ENCODE data around the gene CENPC.
A peak's percentile ranks its signal among the peaks of the same experiment; 100 is the strongest.

The CENPC gene

DNA sequence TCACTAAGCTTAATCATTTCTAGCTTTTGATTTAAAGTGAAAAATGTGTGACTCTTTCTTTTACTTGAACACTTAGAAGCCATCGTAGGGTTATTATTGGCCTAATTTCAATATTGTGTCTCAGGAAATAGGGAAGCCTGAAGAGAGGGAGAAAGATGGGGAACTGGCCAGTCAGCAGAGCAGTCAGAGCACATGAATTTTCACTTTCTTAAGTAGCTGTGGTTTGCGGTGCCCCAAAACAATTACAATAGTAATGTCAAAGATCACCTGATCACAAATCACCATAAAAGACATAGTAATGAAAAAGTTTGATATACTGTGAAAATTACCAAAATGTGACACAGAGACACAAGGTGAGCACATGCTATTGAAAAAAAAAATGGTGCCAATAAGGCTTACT is 45.5 kb downstream of the CENPC start:
- in situ Hi-C loops (cut with HindIII; ENCODE audit: low sequenced_read_pairs): no loop called here
- no peak for DNase-seq (ENCODE audit: low read depth)
- TF ChIP-seq, protein P1, sequence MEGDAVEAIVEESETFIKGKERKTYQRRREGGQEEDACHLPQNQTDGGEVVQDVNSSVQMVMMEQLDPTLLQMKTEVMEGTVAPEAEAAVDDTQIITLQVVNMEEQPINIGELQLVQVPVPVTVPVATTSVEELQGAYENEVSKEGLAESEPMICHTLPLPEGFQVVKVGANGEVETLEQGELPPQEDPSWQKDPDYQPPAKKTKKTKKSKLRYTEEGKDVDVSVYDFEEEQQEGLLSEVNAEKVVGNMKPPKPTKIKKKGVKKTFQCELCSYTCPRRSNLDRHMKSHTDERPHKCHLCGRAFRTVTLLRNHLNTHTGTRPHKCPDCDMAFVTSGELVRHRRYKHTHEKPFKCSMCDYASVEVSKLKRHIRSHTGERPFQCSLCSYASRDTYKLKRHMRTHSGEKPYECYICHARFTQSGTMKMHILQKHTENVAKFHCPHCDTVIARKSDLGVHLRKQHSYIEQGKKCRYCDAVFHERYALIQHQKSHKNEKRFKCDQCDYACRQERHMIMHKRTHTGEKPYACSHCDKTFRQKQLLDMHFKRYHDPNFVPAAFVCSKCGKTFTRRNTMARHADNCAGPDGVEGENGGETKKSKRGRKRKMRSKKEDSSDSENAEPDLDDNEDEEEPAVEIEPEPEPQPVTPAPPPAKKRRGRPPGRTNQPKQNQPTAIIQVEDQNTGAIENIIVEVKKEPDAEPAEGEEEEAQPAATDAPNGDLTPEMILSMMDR (IDR thresholded peaks at IDR 0.05; ENCODE audit: low read depth, low read length, missing control alignments): no peak
- no peak overlapping the region for H3K4me3 ChIP-seq (ENCODE audit: low read depth, low read length)

DNA sequence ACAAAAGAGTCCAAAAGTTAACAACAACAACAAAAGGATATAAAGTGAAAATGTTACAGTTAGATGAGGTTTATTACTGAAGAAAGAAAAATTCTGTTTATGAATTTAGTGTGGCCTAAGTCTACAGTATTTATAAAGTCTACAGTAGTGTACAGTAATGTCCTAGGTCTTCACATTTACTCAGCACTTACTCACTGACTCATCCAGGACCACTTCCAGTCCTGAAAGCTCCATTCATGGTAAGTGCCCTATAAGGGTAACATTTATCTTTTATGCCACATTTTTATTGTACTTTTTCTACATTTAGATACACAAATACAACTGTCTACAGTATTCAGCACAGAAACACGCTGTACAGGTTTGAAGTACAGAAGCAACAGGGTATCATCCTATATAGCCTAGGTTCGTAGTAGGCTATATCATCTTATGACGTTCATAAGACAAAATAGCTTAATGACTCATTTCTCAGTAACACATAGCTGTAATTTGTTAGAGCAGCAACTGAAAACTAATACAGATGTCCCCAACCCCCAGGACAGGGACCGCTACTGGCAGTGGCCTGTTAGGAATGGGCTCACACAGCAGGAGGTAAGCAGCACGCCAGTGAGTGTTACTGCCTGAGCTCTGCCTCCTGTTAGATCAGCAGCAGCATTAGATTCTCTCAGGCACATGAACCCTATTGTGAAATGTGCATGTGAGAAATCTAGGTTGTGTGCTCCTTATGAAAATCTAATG is 61.3 kb downstream of the CENPC start:
- DNase-seq (ENCODE audit: low read depth): peak; percentile 6
- TF ChIP-seq, protein P1 (IDR thresholded peaks at IDR 0.05; ENCODE audit: low read depth, low read length, missing control alignments): no peak
- in situ Hi-C loops (cut with HindIII; ENCODE audit: low sequenced_read_pairs): no loop called here
- H3K4me3 ChIP-seq (ENCODE audit: low read depth, low read length): no peak overlapping the region

DNA sequence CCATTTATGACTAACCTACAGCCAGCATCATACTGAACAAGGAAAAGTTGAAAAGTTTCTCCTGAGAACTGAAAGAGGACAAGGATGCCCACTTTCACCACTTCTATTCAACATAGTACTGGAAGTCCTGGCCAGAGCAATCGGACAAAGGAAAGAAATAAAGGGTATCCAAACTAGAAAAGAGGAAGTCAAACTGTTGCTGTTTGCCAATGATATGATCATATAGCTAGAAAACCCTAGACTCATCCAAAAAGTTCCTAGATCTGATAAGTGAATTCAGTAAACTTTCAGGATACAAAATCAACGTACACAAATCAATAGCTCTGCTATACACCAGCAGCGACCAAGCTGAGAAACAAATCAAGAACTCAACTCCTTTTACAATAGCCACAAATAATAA is 64.5 kb downstream of the CENPC start:
- in situ Hi-C loops (cut with HindIII; ENCODE audit: low sequenced_read_pairs): no loop called here
- TF ChIP-seq, protein P1 (IDR thresholded peaks at IDR 0.05; ENCODE audit: low read depth, low read length, missing control alignments): no peak
- DNase-seq (ENCODE audit: low read depth): no peak
- no peak overlapping the region for H3K4me3 ChIP-seq (ENCODE audit: low read depth, low read length)

DNA sequence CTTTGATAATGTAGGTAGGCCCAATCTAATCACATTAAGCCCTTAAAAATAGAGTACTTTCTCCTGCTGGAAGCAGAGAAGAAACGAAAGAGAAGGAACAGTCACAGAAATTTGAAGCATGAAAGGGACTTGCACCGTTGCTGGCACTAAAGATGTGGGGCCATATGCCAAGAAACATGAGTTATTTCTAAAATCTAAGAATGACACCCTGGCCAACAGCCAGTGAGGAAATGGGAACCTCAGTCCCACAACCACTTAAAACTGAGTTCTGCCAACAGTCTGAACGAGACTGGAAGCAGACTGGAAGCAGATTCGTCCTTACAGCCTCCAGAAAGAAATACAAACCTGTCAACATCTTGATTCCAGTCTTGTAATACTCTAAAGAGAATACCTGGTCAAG is 70.1 kb downstream of the CENPC start:
- no peak overlapping the region for H3K4me3 ChIP-seq (ENCODE audit: low read depth, low read length)
- no peak for DNase-seq (ENCODE audit: low read depth)
- TF ChIP-seq, protein P1 (IDR thresholded peaks at IDR 0.05; ENCODE audit: low read depth, low read length, missing control alignments): no peak
- in situ Hi-C loops (cut with HindIII; ENCODE audit: low sequenced_read_pairs): no loop called here

DNA sequence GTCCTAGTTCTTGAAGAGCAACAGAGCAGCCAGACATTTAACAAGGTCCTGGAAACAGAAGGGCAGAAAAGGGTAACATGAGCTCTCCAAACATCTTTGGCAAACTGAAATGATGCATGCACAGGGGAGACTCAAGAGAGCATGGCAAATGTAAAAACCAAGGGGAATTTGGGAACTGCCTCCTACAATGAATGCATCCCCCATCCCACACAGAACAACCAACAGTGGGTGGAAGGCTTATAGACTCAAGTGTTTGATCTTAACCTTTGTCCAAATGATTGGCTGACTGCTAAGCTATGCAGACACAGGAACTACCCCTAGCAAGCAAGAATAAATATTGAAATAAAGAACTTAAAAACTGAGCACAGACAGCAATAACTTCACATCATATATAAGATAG is 74.4 kb downstream of the CENPC start:
- TF ChIP-seq, protein P1 (IDR thresholded peaks at IDR 0.05; ENCODE audit: low read depth, low read length, missing control alignments): no peak
- no peak for DNase-seq (ENCODE audit: low read depth)
- H3K4me3 ChIP-seq (ENCODE audit: low read depth, low read length): no peak overlapping the region
- in situ Hi-C loops (cut with HindIII; ENCODE audit: low sequenced_read_pairs): no loop called here

DNA sequence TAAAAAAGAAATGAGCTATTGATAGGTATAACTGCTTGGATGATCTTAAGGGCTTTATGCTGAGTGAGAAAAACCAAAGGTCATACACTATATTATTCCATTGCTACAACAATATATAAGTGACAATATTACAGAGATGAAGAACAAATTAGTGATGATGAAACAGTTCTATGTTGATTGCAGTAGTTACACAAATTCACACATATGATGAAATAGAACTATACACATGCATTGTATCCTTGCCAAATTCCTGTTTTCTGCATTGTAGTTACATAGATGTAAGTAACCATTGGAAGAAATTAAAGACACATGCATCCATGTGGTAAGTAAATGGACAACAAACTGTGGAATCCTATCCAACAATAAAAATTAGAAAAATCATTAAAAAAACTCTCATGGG is 76.5 kb downstream of the CENPC start:
- no peak overlapping the region for H3K4me3 ChIP-seq (ENCODE audit: low read depth, low read length)
- TF ChIP-seq, protein P1 (IDR thresholded peaks at IDR 0.05; ENCODE audit: low read depth, low read length, missing control alignments): no peak
- in situ Hi-C loops (cut with HindIII; ENCODE audit: low sequenced_read_pairs): no loop called here
- DNase-seq (ENCODE audit: low read depth): no peak
